IPS-NIHi11 (cell line): ENCODE data around the gene DGKB.

Experiments
- DNase-seq: peaks from one replicate; pipeline ENCODE4 v3.0.0; 2012; ENCODE audit warnings: mixed read lengths, low spot score

Gene DGKB

GRCh38 chr7:14207711-14208110 is 694.8 kb downstream of the DGKB start:
- no peak for DNase-seq

DNA sequence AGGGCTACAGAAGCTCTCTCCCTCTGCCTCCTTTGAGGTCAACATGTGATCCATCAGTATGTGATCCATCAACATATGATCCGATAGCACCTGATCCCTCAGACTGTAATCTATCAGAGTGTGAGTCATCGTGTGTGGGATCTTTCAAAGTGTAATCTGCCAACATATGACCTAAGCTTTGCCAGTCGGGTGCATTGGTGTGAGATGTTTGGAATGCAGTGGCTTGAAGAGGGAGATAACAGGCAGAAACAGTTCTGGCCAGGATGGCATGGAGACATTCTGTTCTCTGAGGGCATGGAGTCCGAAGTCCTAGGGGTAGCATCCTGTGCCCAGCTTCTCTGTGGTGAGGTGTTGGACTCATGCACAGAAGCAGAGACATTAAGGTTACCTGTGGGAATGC is 695.4 kb downstream of the DGKB start:
- no peak for DNase-seq

GRCh38 chr7:14206121-14206520 is 696.4 kb downstream of the DGKB start:
- no peak for DNase-seq

DNA sequence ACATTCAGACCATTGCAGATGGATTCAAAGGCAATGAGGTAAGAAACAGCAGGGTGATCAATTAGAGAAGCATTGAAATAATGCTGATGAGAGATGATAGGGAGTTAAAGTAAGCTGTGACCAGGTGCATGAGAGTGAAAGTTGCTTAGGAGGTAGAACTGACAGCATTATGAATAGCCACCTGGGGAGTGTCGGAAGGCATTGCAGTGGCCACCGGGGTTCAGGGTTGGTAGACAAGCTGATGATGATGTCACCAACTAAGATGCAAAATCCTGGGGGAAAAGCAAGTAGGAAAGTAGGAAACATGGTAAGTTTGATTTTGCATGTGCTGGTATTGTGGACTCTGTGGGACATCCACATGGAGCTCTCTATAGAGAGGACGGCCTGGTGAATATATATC is 701.2 kb downstream of the DGKB start:
- no peak for DNase-seq

DNA sequence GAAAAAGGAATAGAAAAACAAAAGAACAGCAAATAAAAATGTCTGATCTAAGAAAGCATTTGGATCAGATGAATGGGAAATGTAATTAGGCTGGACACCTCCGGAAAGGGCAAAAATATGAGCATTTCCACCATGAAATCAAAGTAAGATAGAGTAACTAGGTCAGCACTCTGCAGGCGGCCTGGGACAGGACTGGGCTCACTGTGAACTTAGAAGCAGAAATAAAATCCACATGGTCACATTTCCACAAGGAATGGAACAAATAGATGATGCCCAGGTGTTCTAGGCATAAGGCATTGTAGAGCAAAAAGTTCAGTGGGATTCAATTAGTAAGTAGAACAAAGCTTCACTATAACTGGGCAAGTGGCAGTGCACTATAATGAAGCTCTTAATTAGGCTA is 703.2 kb downstream of the DGKB start:
- no peak for DNase-seq

GRCh38 chr7:14197280-14197679 is 705.3 kb downstream of the DGKB start:
- no peak for DNase-seq

DNA sequence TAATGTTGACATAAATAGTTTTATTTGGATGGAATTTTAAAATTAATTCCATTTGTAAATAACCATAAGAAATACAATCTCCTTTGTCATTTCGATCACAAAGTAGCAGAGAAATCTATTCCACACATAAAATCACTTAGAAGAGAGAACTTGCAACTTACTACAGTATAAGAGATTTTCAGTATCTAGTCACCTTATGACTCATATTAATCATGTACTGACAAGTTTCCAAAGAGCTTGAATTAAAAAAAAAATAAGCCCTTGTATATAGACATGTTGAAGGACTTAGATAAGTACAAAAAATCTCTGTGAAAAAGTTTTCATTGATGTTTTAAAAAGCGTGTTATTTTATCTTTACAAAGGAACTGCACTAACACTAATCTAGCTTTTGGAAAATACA is 706.0 kb downstream of the DGKB start:
- DNase-seq, result no peak

DNA sequence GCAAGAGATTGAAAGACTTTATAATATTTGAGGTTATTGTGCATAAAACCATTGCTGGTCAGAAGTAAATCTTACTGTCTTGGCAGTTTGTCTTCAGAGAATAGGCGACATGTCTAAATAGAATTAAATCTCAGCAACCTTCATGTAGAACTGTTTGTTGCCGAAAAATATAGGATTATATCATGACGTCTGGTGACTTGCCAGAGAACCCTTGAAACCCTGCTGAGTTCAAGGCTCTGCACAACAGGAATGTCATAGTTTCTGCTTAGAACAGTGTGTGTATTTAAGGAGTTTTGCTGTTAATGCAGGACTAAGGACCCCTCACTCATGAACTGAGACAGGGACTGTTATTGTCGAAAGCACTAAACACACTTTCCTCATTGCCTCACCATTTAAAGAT is 706.7 kb downstream of the DGKB start:
- DNase-seq, result no peak

- no peak for DNase-seq
Measured at GRCh38 chr7:14195079-14195478, 707.5 kb downstream of the DGKB start.

GRCh38 chr7:14191686-14192098 is 710.9 kb downstream of the DGKB start:
- DNase-seq, result no peak

GRCh38 chr7:14184292-14184864 is 718.2 kb downstream of the DGKB start:
- no peak for DNase-seq

- no peak for DNase-seq
Measured at GRCh38 chr7:14179781-14180180, 722.8 kb downstream of the DGKB start.

DNA sequence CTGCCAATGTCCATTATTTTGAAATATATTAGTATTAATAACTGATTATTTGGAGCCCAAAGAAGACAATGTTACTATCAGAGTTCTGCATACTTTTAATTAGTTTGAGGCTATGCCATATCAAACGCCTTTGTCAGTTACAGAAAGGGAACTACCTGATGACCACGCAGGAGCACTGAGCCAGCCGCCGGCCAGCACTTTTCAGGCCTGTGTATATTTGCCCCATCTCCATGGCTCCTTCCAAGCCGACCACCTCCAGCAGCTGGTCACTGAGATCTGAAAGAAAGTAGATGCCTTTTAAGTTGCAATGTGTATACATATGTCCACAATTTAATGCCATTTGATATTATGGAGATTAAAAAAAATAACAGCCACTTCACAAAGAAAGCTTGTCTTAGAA is 724.7 kb downstream of the DGKB start:
- no peak for DNase-seq

- DNase-seq, result no peak
Measured at GRCh38 chr7:14170872-14171271, 731.7 kb downstream of the DGKB start.

DNA sequence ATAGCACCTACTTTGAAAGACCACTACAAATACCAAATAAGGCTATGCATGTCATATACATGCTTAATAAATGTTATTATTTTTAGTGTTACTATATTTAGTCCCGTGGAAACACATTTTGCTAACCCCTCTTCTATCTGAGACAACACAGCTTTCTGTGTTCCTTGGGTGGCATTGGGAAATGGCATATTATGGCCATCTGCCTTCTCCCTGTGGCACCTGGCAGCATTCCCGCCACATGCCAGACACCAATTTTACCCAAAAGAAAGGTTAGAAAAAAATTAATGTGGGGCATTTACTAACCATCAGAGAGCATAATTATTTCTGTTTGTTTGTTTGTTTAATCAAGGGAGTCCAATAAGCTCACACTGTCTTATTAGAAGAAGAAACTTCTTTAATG is 744.4 kb downstream of the DGKB start:
- no peak for DNase-seq

GRCh38 chr7:14156436-14156835 is 746.1 kb downstream of the DGKB start:
- DNase-seq, result no peak

DNA sequence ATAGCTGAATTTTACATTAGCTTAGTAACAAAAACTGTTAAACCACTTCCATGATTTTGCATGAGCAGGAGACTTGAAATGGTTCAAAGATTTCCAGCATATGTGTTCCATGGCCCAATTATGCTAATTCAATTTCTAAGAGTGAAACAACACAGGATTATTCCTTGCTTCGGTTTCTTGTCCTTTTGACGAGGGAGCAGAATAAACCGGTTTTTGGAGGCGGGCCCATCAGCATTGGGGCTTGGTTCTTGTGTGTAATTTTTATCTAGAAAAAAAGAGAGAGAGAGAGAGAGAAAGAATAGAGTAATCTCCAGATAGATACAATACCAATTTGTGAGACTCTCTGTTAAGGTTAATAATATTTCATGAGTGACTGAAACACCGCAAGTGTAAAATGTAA is 753.6 kb downstream of the DGKB start:
- DNase-seq, result no peak

- no peak for DNase-seq
Measured at GRCh38 chr7:14147532-14147931, 755.0 kb downstream of the DGKB start.

DNA sequence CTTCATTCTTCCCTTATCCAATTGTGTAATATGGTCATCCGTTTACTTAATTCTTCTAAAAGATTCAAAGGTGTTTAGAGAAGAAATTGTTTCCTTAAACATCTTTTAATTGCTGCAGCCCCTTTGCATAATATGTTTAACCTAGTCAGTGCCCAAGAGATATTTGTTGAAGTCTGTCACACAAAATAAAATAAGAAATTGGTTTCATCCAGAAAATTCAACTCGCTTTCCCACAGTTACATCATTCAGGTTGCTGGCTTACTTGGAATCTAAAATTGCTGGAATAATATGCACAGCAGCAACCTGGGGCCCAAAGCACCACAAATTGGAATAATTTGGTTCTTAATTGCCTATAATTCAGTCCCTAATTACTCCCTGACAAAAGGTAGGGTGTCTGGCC is 758.0 kb downstream of the DGKB start:
- no peak for DNase-seq

DNA sequence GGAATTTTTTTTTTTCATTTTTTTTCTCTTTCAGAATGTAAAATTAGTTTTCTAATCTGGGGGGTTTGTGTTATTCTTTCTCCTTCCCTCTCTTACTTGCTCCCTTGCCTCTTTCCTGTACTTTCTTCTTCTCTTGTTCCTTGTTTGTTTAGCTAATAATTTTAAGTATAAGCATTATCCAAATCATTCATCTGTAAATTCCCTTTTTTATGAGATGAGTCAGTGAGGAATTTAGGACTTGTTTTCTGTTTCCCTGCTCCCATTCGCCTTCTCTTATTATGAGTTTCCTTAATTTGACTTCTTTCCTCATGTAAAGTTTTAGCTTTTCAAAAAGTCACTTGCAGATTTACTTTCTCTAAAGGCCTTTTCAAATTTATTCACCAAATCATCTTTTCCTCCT is 758.4 kb downstream of the DGKB start:
- no peak for DNase-seq

- DNase-seq, result no peak
Measured at GRCh38 chr7:14137676-14138075, 764.9 kb downstream of the DGKB start.

GRCh38 chr7:14133752-14134151 is 768.8 kb downstream of the DGKB start:
- DNase-seq, result no peak

- peak; percentile 6 for DNase-seq
Measured at GRCh38 chr7:14125998-14126397, 776.6 kb downstream of the DGKB start.

DNA sequence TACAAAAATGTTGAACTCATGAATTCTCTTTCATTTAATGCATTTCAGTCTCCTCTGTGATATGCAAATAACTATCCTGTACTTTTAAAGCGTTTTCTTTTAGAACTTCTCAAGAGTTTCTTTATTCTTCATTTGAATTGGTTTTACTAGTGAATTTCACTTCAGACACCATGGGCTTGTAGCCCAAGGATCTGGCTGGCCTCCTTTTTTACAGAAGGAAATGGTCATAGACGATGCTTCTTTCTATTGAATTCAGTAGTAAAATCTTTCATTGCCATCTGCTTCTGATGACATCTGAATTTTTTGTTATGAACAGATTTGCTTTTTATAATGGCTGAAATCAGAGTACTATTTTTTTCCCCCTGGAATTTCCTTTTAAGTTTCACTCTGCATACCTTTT is 777.8 kb downstream of the DGKB start:
- DNase-seq, result no peak

GRCh38 chr7:14123923-14124322 is 778.6 kb downstream of the DGKB start:
- no peak for DNase-seq
